ENCODE data around the gene ADK. TPM values are rescaled to one million over a fixed set of nuclear protein-coding genes. Genes with fewer than 3 reads are reported as not detected.

The ADK gene
- total RNA-seq, 1 experiment from 2014 or later: 26.8 TPM

GRCh38 chr10:74156919-74157289 lies 5.9 kb downstream of the ADK start:
- no peak for TF ChIP-seq CTCF (conservative IDR thresholded peaks at IDR 0.05)
- Histone ChIP-seq H3K9ac (ENCODE audit: extremely low read depth, insufficient read length, low read length) (no peak overlapping the region), H2BK20ac (ENCODE audit: low read depth, low read length, poor library complexity, severe bottlenecking) (no peak overlapping the region), H3K79me2 (ENCODE audit: insufficient read depth, low read length) (peaks cover 15% of the 10 kb centered on the region; the same call in 1 of the 2 replicates), H3K27me3 (ENCODE audit: insufficient read depth, low read length) (no peaks in the 10 kb centered on the region), H4K8ac (replicated peaks; ENCODE audit: insufficient read length, low read depth, low read length) (no peak overlapping the region), H2AFZ (ENCODE audit: low read length) (no peak overlapping the region), H3K79me1 (ENCODE audit: insufficient read depth, low read depth, low read length, poor library complexity, severe bottlenecking) (peaks cover 8% of the 10 kb centered on the region), H3K56ac (ENCODE audit: insufficient read length, low read depth, low read length) (no peak overlapping the region), H4K91ac (ENCODE audit: insufficient read length, low read depth, low read length) (no peak overlapping the region), H3K4ac (ENCODE audit: low read depth, low read length) (no peak overlapping the region), H3K18ac (ENCODE audit: insufficient read length, low read depth, low read length) (no peak overlapping the region), H3T11ph (ENCODE audit: low read length) (no peak overlapping the region), H3K23ac (ENCODE audit: insufficient read length, low read depth, low read length) (no peak overlapping the region), H2BK15ac (ENCODE audit: low read depth, low read length) (no peak overlapping the region), H2BK12ac (ENCODE audit: insufficient read length, low read depth, low read length) (no peak overlapping the region), H4K5ac (ENCODE audit: insufficient read length, low read depth, low read length) (no peak overlapping the region), H2BK5ac (ENCODE audit: insufficient read length, low read length) (no peak overlapping the region), H3K4me2 (ENCODE audit: insufficient read depth, insufficient read length, low read length) (no peak overlapping the region), H2AK5ac (ENCODE audit: insufficient read length, low read length) (no peak overlapping the region), H3K14ac (ENCODE audit: insufficient read depth, low read length) (no peak overlapping the region), H4K20me1 (ENCODE audit: control insufficient read depth, insufficient read depth, insufficient read length) (no peaks in the 10 kb centered on the region), H3K9me3 (ENCODE audit: control insufficient read depth, low read depth, low read length) (no peaks in the 10 kb centered on the region), H3K23me2 (ENCODE audit: insufficient read length, low read depth, low read length, poor library complexity, severe bottlenecking) (no peaks in the 10 kb centered on the region), H3K27ac (ENCODE audit: insufficient read length, low read depth, low read length) (no peak overlapping the region), H3K4me1 (ENCODE audit: insufficient read depth, low read length) (0 out of 2 replicates have a peak, but pooled peaks cover 2% of the 10 kb centered on the region), H2BK120ac (ENCODE audit: low read depth, low read length, poor library complexity, severe bottlenecking) (no peak overlapping the region)
- no peak for DNase-seq
- no peak overlapping the region for H3K4me3 Mint-ChIP-seq
- WGBS (ENCODE audit: extremely low coverage, insufficient read length, low lambda C conversion rate): no CpG with 5 or more reads among the region's 2 CpGs
- no peaks in the 10 kb centered on the region for H3K9me3 Mint-ChIP-seq
- H3K27me3 Mint-ChIP-seq (ENCODE audit: low read depth): no peaks in the 10 kb centered on the region
- H3K4me1 Mint-ChIP-seq: peaks cover 24% of the 10 kb centered on the region in 2 experiments
- peak overlapping the region in 2 of 3 experiments; percentile 12 to 41; a peak in 1 of 7 replicates for H3K27ac Mint-ChIP-seq
- peaks cover 0 to 5% (median 3%) of the 10 kb centered on the region in 3 experiments; a peak in 3 of 7 replicates for H3K36me3 Mint-ChIP-seq (ENCODE audit: insufficient read depth in 1 of 3, low read depth in 3 of 3)
